Pons (tissue), 1 donor: ENCODE measurements around the gene TBL2.
"Not testable (repeated sequence)": the region's sequence is repeated elsewhere in the genome, so short reads cannot be mapped to it uniquely, and the experiment has no call there.

Experiments used
- DNase-seq: peaks from one replicate; pipeline ENCODE4 v3.0.0-alpha.2; 2016; ENCODE audit warnings: low spot score

TBL2 gene

DNA sequence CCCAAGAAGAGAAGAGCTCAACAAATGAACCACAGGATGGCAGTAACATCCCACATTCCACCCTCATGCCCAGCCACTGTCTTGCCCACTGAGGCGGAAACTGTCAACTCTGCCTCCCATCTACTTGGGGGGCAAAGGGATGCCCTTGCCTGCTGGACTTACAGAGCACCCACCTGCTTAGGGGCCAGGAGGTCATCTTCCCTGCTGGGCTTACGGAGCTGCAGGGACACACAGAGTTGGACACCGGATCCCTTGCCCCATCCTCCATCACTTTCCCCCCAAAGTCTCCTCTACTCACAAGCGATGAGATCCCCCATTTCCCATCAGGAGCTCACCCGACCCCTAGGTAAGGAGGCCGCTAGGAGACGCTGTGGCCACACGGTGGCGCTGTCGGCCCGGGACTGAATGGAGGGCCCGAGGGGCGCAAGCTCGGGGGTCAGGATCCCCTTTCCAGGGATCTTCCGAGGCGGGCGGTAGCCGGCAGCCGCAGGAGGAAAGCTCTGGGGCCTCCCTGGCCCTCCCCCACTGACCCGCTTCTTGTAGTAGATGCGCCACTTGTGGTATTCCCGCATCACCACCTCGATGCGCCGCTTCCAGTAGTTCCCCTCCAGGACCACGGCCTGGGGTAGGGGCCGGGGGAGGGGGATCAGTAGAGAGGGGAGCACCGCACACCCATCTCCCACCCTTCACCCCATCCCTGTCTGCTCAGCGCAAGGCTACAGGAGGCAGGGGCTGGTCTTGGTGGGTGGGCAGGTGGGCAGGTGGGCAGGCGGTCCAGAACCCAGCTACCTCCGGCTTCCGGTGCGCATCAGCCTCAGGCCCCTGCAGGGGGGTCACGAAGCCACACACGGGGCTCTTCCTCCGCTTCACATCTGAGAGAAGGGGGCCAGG is 28.7 kb upstream of the TBL2 start:
- no peak for DNase-seq

DNA sequence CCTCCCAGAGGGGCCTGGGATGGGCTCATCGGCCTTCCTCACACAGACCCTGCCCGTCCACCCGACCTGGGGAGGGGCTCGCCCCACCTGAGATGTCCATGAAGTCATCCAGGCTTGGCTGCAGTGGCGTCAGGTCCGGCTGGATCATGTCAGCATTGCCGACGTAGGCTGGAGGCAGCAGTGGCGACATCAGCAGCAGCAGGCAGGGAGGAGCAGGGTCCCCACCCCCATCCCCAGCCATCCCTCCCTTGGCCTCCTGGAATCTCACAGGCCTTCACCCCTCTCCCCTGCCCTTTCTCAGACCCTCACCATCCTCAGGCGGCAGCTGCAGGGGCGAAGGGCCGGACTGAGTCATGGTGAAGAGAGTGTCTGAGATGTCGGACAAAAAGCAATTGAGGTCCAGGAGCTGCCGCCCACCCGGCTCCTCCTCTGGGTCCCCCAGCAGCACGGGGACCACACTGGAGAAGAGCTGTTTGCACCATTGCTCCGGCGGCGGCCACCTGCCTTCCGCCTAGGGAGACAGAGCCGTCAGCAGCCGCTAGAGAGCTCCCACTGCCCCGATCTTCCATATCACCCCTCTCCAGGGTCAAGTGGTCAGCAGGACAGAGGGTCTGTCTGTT is 27.3 kb upstream of the TBL2 start:
- no peak for DNase-seq

DNA sequence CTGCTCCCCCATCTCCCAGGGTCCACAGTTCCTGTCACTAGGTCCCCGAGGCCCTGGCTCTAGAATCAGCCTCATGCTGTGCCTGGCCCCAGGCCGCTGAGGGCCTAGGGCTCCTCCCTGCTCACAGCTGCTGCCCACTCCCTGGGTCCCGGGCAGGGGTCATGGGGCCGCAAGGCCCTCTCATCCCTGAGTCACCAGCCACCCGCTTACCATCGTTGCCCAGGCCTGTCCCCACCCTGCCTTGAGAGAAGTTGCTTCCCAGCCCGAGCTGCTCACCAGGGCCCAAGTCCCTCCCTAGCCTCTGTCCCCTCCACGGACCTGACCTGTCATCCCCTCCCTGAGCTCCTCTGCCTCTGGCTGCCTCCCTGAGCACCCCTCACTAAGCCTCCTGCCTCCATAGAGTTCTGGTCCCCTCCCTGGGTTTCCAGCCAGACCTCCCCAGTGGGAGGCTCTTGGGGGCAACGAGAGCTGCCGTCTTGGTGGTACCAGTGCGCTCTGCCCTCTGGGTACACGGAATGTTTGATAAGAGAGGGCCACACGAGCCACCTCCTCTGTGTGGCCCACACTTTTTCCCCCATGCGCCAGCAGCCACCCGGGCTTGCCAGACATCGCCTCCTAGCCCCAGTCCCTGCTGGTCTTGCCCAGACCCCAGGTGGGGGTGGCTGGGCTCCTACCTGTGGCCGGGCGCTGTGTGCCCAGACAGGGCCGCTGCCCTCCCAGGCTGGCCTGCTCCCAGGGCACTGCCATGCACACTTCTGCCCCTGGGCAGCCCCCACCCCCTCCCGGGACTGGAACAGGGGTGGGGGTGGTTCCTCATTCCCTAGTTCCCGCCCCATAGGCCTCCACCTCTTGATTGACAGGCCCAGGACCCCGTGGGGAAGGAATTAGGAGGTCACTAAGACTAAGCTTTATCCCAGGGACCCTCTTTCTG is 24.6 kb upstream of the TBL2 start:
- DNase-seq, result peak; percentile 52

DNA sequence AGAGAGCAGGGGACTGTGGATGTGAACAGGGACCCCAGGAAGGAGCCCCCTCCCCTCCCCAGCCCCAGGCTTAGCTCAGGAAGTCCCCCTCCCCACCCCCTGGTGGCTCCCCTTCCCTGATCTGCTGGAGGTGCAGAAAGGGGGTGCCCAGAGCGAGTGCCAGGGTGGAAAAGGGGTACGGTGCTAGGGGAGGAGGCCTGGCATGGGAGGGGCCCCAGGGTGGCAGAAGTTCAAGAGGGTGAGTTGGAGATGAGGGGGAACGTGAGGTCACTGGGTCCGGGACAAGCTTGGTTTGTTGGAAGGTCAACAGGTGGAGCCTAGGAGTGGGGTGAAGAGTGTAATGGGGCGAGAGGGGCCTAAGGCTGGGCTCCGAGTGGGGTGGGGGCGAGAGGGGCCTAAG is 21.5 kb upstream of the TBL2 start:
- no peak for DNase-seq

DNA sequence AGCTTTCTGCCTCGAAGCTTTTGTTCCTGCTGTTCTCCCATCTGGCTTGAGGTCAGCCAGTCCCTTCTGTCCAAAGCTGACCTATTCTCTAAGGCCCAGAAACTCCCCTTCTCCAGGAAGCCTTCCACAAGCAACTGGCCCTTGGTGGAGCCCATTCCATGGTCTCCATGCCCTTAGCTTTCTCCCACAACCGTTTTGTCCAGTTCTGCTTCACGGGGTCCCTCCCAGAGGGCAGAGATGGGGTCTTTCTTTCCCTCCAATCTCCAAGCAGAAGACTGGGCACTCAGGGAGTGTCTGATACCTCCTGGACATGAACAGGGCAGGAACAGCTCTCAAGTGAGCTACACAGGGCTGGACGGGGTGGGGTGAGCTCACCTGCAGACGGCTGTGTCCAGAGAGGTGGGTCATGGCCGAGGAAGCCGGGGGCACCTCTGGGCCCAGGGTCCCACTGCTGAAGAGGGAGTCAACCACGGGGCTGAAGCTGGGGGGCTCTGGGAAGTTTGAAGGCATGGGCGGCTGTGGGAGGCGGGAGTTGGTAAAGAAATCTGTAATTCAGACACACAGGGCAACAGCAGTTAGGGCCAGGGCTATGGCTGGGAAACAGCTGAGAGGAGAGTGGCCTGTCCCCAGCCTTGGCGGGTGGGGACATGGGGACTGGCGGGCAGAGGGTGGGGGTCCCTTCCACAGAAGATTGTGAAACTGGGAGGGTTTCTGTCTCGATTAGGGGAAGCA is 20.9 kb upstream of the TBL2 start:
- DNase-seq, result no peak

DNA sequence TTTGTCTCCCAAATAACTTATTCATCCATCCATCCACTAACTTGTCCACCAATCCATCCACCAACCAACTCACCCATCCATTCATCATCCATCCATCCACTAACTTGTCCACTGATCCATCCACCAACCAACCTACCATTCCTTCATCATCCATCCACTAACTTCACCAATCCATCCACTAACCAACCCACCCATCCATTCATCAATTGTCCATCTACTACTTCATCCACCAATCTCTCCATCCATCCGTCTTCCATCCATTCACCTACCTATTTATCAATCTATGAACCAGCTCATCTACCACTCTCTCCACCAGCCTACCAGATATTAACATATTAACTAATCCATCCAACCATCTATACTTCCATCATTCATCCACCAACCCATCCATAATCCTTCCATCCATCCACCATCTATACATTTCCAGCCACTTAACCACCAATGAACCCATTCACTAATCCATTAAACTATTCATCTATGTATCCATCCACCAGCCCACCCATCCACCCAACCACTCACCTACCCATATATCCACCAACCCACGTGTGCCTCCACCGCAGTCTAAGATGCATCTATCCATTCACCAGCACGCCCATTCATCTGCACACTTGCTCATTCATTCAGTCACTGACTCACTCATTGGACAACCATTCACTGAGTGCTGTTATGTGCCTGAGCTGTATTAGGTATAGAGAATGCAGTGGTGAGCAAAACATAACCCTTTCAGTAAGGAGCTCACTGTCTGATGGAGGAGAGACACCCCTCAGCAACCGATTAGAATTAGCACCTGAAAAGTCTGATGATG is 19.8 kb upstream of the TBL2 start:
- no peak for DNase-seq

DNA sequence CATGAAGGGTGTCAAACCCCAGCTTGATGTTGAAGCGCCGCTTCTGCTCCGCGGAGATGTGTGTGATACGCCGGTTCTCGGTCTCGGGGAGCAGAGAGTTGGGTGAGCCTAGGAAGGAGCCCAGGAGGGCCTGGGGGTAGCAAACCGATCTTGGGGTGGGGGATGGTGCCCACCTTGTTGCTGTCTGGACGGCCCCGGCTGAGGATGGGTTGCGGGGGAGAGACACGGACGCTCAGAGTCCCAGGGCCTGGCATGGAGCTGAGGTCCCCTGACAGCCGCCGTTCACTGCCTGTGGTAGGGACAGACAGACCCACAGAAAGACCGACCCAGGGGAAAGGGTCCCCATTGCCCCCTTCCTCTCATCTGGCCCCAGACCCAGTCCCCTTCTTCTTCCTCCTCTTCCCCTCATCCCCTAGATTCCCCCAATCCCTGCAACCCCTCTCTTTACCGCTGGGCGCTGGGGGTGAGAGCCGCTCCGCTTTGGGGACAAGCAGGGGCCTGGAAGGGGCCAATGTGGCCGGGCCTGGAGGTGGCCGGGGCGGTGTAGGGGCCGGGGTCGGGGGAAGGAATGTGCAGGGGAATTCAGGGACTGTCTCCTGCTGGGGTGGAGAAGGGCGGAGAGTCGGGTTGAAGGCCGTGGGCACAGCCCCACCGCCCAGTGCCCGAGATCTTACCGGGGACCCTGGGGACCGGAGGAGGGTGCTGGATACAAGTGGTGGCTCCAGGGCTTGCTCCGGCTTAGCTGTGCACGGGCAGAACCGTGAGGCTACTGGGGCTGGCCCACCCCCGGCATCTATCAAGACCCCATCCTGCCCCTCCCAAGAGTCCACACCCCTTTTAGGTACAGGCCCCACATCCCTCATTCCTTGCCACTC is 18.0 kb upstream of the TBL2 start:
- no peak for DNase-seq

DNA sequence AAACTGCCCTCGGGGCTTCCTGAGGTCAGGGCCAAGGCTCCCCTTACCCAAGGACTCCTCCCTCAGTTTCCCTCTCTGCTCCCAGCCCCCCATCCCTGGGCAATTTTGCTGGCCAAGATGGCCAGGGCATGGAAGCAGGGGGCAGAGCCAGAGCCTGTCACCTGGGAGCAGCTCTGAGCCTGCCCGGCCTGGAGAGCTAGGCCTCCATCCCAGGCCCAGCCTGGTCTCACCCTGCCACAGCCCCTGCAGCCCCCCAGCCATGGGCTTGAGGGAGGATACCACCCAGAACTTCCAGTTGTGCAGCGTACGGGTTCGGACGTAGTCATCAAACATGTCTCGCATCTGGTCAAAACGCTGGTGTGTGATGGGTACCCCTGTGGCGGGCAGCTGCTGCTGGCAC is 17.0 kb upstream of the TBL2 start:
- no peak for DNase-seq

DNA sequence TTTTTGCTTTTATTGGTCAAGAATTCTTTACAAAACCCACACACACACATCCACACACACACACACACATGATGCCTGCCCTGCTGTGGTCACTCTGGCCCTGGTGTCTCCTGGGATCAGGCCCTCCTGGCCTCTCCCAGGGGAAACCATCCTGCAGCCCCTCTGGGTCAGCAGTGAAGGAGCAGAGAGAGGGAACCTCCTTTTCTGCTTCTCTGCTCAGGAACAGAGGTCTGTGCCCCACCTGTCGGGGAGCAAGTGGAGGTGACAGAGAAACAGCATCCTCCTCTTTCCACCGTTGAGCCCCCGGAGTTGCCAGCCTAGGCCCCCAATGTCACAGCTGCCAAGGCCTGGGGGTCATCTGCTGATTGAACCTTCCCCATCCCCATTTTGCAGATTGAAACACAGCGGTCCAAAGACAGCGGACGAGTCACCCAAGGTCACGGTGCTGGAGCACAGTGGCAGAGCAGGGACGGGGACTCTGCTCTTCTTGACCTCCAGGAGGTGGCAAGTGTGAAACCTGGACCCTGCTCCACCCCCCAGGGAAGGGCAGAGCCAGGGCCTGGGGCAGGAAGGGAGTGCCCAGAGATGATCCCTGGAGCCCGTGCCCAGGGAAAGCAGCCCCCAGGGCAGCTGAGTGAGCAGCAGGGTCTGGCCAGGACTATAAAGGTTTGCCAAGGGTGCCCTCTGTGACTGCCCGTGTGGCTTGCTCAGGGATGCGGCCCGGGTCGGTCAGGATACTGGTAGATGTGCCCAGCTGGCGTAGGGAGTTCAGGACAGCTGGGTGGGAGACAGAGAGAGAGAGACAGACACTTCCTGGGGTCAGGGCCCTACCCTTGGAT is 15.0 kb upstream of the TBL2 start:
- DNase-seq, result no peak

DNA sequence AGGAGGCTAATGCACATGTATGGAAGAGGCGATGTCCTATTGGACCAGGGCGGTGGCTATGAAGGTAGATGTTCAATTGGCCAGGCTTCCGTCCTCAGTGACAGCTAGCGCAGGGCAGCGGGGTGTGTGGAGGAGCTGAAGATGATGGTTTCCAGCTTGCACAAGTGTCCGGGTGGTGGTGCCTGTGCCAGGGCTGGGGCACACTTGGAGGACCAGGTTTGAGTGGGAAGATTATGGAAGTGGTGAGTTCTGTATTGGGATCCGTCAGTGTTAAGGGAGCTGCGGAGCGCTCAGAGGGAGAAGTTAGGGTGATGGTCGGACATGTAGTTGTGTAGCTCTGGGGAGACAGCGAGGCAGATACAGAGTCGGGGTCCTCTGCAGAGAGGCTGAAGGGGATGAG is 8.5 kb upstream of the TBL2 start:
- DNase-seq, result no peak

DNA sequence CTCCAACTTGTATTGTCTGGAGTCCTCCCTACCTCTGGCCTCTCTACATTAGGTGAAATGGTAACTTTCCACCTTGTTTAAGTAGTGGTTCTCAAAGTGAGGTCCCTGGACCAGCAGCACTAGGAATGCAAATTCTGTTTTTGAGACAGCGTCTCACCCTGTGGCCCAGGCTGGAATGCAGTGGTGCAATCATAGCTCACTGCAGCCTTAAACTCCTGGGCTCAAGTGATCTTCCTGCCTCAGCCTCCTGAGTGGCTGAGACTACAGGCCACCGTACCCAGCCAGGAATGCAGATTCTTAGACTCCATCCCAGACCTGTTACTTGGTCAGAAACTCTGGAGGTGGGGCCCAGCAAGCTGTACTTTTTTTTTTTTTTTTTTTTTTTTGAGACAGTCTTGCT is 6.8 kb upstream of the TBL2 start:
- DNase-seq, result no peak

DNA sequence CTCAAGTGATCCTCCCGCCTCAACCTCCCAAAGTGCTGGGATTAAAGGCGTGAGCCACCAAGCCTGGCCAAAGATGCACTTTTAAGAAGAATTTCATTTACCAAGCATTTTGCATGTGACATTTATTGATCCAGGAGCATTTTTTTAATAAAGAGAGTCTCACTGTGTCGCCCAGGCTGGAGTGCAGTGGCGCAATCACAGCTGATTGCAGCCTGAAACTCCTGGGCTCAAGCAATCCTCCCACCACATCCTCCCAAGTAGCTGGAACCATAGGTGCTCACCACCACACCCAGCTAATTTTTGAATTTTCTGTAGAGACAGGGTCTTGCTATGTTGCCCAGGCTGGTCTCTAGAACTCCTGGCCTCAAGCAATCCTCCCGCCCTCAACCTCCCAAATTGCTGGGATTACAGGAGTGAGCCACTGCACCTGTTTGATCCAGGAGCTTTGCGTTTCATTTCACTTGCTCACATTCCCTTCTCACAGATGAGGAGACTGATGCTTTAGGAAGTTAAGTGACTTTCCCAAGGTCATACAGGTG is 4.4 kb upstream of the TBL2 start:
- DNase-seq, result no peak

DNA sequence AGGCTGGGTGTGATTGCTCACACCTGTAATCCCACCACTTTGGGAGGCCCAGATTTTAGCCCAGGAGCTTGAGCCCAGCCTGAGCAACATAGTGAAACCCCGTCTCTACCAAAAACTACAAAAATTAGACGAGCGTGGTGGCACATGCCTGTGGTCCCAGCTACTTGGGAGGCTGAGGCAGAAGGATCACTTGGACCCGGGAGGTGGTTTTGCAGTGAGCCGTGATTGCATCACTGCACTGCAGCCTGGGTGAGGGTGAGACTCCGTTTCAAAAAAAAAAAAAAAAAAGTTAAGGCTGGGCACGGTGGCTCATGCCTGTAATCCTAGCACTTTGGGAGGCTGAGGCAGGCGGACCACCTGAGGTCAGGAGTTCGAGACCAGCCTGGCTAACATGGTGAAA is 2.6 kb upstream of the TBL2 start:
- not testable (repeated sequence) for DNase-seq

DNA sequence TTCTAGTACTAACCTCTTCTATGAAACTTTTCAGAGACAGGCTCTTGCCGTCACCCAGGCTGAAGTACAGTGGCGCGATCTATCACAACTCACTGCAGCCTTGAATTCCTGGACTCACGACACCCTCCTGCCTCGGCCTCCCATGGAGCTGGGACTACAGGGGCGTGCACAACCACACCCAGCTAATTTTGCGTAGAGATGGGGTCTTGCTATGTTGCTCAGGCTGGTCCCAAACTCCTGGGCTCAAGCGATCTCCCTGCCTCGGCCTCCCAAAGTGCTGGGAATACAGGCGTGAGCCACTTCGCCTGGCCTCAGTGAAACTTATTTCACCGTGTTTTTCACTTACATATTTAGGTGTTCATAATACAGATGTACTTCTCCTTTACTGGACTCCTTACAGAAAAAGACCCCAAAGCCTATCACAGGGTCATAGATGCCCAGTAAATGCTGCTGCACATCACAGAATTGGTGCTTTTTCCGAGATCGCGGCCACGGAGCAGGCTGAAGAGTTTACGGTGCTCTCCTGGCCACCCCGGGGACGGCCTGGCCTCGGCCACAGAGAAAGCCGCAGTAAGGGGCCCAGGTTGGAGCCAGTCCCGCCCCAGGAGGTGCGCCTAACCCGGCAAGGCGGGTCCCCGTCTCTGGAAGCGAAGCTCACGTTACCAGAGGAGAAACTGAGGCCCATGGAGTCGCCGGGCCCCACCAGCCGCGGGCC is 595 bp downstream of the TBL2 start:
- DNase-seq, result no peak

DNA sequence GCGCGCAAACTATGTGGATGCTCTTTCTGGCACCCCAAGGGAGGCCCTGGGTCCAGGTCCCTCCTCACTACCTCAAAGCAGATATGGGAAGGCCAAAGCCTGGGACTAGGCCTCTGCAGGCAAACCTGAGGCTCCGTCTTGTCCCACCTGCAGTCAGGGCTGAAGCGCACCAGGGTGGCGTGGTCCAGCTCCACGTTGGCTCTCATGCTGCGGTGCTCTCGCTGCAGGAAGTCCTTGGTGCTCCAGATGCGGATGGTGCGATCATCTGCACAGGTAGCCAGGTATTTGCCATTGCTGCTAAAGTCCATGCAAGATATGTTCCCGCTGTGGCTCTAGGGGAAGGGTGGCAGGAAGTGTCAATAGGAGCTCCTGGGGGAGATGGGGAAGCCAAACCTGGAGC is 4.6 kb downstream of the TBL2 start:
- DNase-seq, result no peak

DNA sequence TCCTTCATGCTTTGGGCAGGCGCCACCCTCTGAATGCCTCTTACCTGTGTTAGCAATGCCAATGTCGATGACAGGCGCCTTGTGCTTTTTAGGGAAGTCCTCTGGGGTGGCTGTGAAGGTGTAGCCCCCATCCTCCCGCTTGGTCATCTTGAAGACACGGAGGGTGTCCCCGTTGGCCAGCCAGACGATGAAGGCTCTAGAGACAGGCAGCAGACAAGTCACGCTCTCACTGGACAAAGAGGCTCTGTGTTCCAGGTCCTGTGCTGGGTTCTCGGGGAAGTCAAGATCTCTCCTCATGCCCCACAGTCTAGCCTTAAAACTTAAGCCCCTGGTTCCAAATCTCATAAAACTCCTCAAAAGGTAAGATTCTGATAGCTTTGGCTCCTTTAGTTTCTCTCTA is 5.1 kb downstream of the TBL2 start:
- peak; percentile 41 for DNase-seq

DNA sequence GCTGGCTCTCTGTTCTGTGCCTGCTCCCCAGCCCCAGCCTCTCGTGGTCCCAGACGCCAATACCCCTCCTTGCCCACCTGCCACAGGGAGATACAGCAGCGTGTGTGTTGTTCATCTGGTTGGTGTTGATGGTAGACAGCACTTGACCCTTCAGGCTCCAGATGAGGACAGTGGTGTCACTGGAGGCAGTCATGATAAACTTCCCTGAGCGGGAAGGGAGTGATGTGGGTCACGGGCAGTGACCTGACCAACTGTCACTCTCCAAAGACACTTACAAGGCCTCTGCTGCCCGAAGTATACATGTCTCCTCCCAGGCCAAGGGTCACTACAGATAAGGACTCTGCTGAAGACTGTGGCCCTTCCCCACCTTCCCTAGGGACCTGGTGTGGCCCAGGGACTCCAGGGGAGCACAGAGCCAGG is 5.6 kb downstream of the TBL2 start:
- DNase-seq, result no peak

DNA sequence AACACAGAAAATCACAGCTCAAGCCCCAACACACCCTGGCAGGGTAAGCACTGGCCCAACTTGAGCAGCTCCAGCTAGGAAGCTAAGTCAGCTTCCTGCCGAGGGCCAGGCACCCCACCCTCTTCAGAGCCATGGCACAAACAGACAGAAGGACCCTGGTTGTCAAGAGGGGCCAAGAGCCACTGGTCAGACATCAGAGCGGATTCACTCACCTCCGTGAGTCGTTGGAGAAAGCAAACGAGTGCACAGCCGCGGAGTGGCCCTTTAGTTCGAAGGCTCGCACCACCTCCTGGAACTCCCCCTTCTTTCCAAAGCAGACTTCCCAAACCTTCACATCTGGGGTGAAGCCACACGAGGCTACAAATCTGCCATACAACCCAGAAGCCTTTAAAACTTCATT is 7.4 kb downstream of the TBL2 start:
- no peak for DNase-seq
